H1 (cell line): ENCODE measurements around the gene GATAD2B.

Experiments
- CHD2 ChIP-seq: IDR thresholded peaks from 2 replicates; pipeline ENCODE4 v1.6.1; 2012; ENCODE audit warnings: low read length, improper control_type of control experiment
- CREB1 ChIP-seq: IDR thresholded peaks from 2 replicates; pipeline ENCODE4 v1.6.1; 2012; ENCODE audit warnings: inconsistent platforms
- CTCF ChIP-seq, 3 experiments: IDR thresholded peaks; 1 replicate in 2 of 3; 2 replicates in 1 of 3; pipeline versions ENCODE4 v1.5.1 to v1.6.1; 2011; ENCODE audit warnings: low read length in 3 of 3, mild to moderate bottlenecking in 3 of 3, inconsistent platforms in 2 of 3, low read depth in 1 of 3, moderate library complexity in 1 of 3; ENCODE audit not compliant: insufficient read depth in 1 of 3; ENCODE audit errors: control extremely low read depth in 1 of 3
- EP300 ChIP-seq, 2 experiments: IDR thresholded peaks; 1 replicate in 1 of 2; 2 replicates in 1 of 2; pipeline ENCODE4 v1.6.1; 2011 to 2012; ENCODE audit warnings: low read depth in 2 of 2, low read length in 2 of 2, mild to moderate bottlenecking in 2 of 2, borderline replicate concordance in 1 of 2, inconsistent platforms in 1 of 2, moderate library complexity in 1 of 2
- EZH2 ChIP-seq: fragments of 200-600 bp; sonication (generic); IDR thresholded peaks from 2 replicates; pipeline ENCODE4 v1.7.1; 2012; ENCODE audit warnings: low read depth, mild to moderate bottlenecking, moderate library complexity, low read length, inconsistent platforms; ENCODE audit not compliant: severe bottlenecking
- JUN ChIP-seq: IDR thresholded peaks from 2 replicates; pipeline ENCODE4 v1.6.1; 2011; ENCODE audit warnings: low read depth, mild to moderate bottlenecking, improper control_type of control experiment, low read length
- MAX ChIP-seq: IDR thresholded peaks from 2 replicates; pipeline ENCODE4 v1.6.1; 2012; ENCODE audit warnings: inconsistent platforms
- POLR2A ChIP-seq, 2 experiments: IDR thresholded peaks; 1 replicate in 1 of 2; 2 replicates in 1 of 2; pipeline ENCODE4 v1.6.1; 2011; ENCODE audit warnings: low read depth in 2 of 2, low read length in 2 of 2, mild to moderate bottlenecking in 2 of 2; ENCODE audit errors: control extremely low read depth in 1 of 2
- RAD21 ChIP-seq, 2 experiments: IDR thresholded peaks in 1 of 2; conservative IDR thresholded peaks in 1 of 2; 2 replicates each; pipeline ENCODE4 v1.6.1; 2011; ENCODE audit warnings: low read depth in 2 of 2, low read length in 2 of 2, improper control_type of control experiment in 1 of 2, inconsistent platforms in 1 of 2, mild to moderate bottlenecking in 1 of 2, moderate library complexity in 1 of 2
- USF2 ChIP-seq: IDR thresholded peaks from 2 replicates; pipeline ENCODE4 v1.6.1; 2011; ENCODE audit warnings: low read length, improper control_type of control experiment
- ZNF274 ChIP-seq: IDR thresholded peaks from 2 replicates; pipeline ENCODE4 v1.7.0; 2012; ENCODE audit warnings: low read length, borderline replicate concordance; ENCODE audit errors: extremely low read depth

DNA sequence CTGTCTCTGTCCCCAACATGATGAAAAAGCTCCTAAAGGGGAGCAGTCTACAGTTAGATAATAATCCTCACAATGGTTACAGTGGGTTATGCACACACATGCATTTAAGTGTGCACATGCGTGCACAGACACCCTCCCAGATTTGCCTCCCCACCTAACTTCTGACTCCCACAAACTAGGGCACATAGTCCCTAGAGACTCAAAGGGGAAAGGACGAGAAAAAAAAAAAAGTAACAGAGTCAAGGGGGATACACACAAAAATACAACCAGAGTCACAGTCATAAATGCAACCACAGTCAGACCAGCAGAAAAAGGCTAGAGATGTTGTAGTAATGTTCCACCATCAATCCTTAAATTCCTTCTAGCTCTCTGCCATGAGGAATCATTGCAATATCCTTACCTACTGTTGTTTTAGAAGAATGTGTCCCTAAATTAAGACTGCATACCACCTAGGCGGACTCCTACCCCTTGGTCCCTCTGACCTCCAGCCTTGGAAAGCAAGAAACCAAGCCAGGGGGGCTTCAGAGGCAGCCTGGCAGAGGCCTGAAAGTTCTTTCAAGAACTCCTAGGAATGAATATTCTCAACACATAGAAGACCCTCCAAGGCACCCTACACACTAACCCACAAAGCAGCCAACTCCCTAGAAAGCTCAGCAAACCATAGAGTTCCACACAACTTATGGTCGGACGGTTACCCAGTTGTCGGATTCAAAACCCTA is 34.4 kb upstream of the GATAD2B start:
- TF ChIP-seq MAX (no peak), RAD21 (IDR thresholded peaks at IDR 0.05 in 1 of 2, conservative IDR thresholded peaks at IDR 0.05 in 1 of 2; ENCODE audit: low read depth in 2 of 2, low read length in 2 of 2) (no peak), CTCF (IDR thresholded peaks at IDR 0.05; ENCODE audit: control extremely low read depth in 1 of 3, insufficient read depth in 1 of 3, low read depth in 1 of 3, low read length in 3 of 3) (no peak), CREB1 (no peak), EZH2 (no peak), POLR2A (IDR thresholded peaks at IDR 0.05; ENCODE audit: control extremely low read depth in 1 of 2, low read depth in 2 of 2, low read length in 2 of 2) (peak in 1 of 2 experiments; percentile 71; a peak in 1 of 3 replicates), CHD2 (no peak), USF2 (no peak), JUN (no peak), ZNF274 (no peak), EP300 (IDR thresholded peaks at IDR 0.05; ENCODE audit: borderline replicate concordance in 1 of 2, low read depth in 2 of 2, low read length in 2 of 2) (no peak)
